PC-3 (cell line): ENCODE measurements around the gene RASD2. TPM values are rescaled to one million over a fixed set of nuclear protein-coding genes. Genes with fewer than 3 reads are reported as not detected.
A peak's percentile ranks its signal among the peaks of the same experiment; 100 is the strongest.

Experiments
- ATAC-seq: fragments of 200-7000 bp; cut with Tn5 transposase; 2 replicates; pipeline ENCODE4 v1.9.1; 2020; ENCODE audit warnings: mild to moderate bottlenecking, moderate library complexity
- BruUV-seq: library from RNA; stranded (reverse); fragments of 400-500 nt; replicated peaks from 2 replicates; lab custom pipeline; 2021; lab: Mats Ljungman, UMichigan
- CTCF ChIA-PET: fragments of 300-600 bp; sonication (Branson Sonifier 250); formaldehyde crosslinking; loops from one replicate; lab custom pipeline; 2022; ENCODE audit warnings: antibody characterized with exemption; lab: Charles Lee
- POLR2A ChIA-PET: fragments of 300-600 bp; sonication (Branson Sonifier 250); formaldehyde crosslinking; loops from one replicate; lab custom pipeline; 2022; ENCODE audit warnings: antibody characterized with exemption; ENCODE audit not compliant: unreplicated experiment; lab: Charles Lee
- DNase-seq: peaks from one replicate; pipeline ENCODE4 v3.0.0-alpha.2; 2015
- H2AFZ ChIP-seq: fragments of 300-600 bp; sonication (generic); 2 replicates; pipeline ENCODE4 v1.6.0; 2016; ENCODE audit warnings: antibody characterized with exemption, low read length
- H3F3A ChIP-seq: fragments of 300-600 bp; sonication (generic); one replicate; pipeline ENCODE4 v1.6.0; 2017; ENCODE audit warnings: antibody characterized with exemption, low read length, control low read depth, mild to moderate bottlenecking; ENCODE audit not compliant: unreplicated experiment
- H3K27ac ChIP-seq: fragments of 300-600 bp; sonication (generic); 2 replicates; pipeline ENCODE4 v1.5.1; 2016; ENCODE audit warnings: mild to moderate bottlenecking, low read length
- H3K27me3 ChIP-seq: fragments of 300-600 bp; sonication (generic); 2 replicates; pipeline ENCODE4 v1.6.1; 2016; ENCODE audit warnings: low read length, mixed read lengths
- H3K36me3 ChIP-seq: fragments of 300-600 bp; sonication (generic); 2 replicates; pipeline ENCODE4 v1.6.1; 2016; ENCODE audit warnings: low read depth, mixed run types, low read length, mixed read lengths
- H3K4me1 ChIP-seq: fragments of 300-600 bp; sonication (generic); 2 replicates; pipeline ENCODE4 v1.5.1; 2016; ENCODE audit warnings: low read length; ENCODE audit not compliant: insufficient read depth
- H3K4me2 ChIP-seq: fragments of 300-600 bp; sonication (generic); 2 replicates; pipeline ENCODE4 v1.6.0; 2016; ENCODE audit warnings: low read length
- H3K4me3 ChIP-seq: fragments of 300-600 bp; sonication (generic); 2 replicates; pipeline ENCODE4 v1.5.1; 2016; ENCODE audit warnings: mild to moderate bottlenecking, low read length, mixed read lengths
- H3K79me2 ChIP-seq: fragments of 300-600 bp; sonication (generic); 2 replicates; pipeline ENCODE4 v1.6.1; 2017; ENCODE audit warnings: low read length, mixed read lengths
- H3K9ac ChIP-seq: fragments of 300-600 bp; sonication (generic); 2 replicates; pipeline ENCODE4 v1.6.0; 2016; ENCODE audit warnings: mild to moderate bottlenecking, low read length
- H3K9me2 ChIP-seq: fragments of 300-600 bp; sonication (generic); replicated peaks from 2 replicates; pipeline ENCODE4 v1.6.1; 2016; ENCODE audit warnings: mixed run types, low read length, mixed read lengths
- H3K9me3 ChIP-seq: fragments of 300-600 bp; sonication (generic); 2 replicates; pipeline ENCODE4 v1.6.1; 2016; ENCODE audit warnings: low read length, mixed read lengths
- H4K20me1 ChIP-seq: fragments of 300-600 bp; sonication (generic); 2 replicates; pipeline ENCODE4 v1.6.1; 2016; ENCODE audit warnings: low read length, mixed read lengths
- CTCF ChIP-seq: fragments of 300-600 bp; sonication (generic); conservative IDR thresholded peaks from 2 replicates; pipeline ENCODE4 v1.5.1; 2017; ENCODE audit warnings: antibody characterized with exemption, low read depth, mild to moderate bottlenecking, low read length
- EZH2 ChIP-seq: fragments of 300-600 bp; sonication (generic); IDR thresholded peaks from one replicate; pipeline ENCODE4 v1.6.1; 2017; ENCODE audit warnings: antibody characterized with exemption, mild to moderate bottlenecking, low read length; ENCODE audit not compliant: unreplicated experiment
- EZH2phosphoT487 ChIP-seq: fragments of 300-600 bp; sonication (generic); IDR thresholded peaks from 2 replicates; pipeline ENCODE4 v1.6.1; 2018; ENCODE audit warnings: mild to moderate bottlenecking, antibody characterized with exemption, low read length, borderline replicate concordance
- intact Hi-C: fragments of 100-400 bp; cut with micrococcal nuclease; formaldehyde crosslinking; loops from 2 replicates; pipeline ENCODE4 v1.9.0; 2023
- total RNA-seq: library from RNA; depleted of rRNA; stranded (reverse); fragments of >200 nt; gene quantifications from 2 replicates; pipeline ENCODE4 v1.2.3, GENCODE V29; 2014

Gene RASD2
- total RNA-seq, 1 experiment from 2014 or later, result 0.07 TPM

GRCh38 chr22:35498026-35498800, 42.4 kb upstream of the RASD2 start:
- no peak overlapping the region for H3K27ac ChIP-seq
- intact Hi-C loops, result no loop called here
- no peaks in the 10 kb centered on the region for H3K27me3 ChIP-seq
- no peaks in the 10 kb centered on the region for H3K36me3 ChIP-seq
- no peaks in the 10 kb centered on the region for H3K9me2 ChIP-seq
- no peaks in the 10 kb centered on the region for H3K4me1 ChIP-seq
- peak overlapping the region; percentile 55 for H2AFZ ChIP-seq
- no peak overlapping the region for H3K9ac ChIP-seq
- H3F3A ChIP-seq, result no peaks in the 10 kb centered on the region
- H3K79me2 ChIP-seq, result no peaks in the 10 kb centered on the region
- H3K4me2 ChIP-seq, result peak overlapping the region; percentile 33
- DNase-seq (peak; percentile 19), ATAC-seq (no peak)
- peak overlapping the region; percentile 14 for H3K4me3 ChIP-seq
- TF ChIP-seq CTCF (no peak), EZH2phosphoT487 (no peak), EZH2 (no peak)
- no peaks in the 10 kb centered on the region for H3K9me3 ChIP-seq
- no TSS peak for BruUV-seq
- ChIA-PET CTCF (no interaction called here), POLR2A (no interaction called here)
- no peaks in the 10 kb centered on the region for H4K20me1 ChIP-seq

GRCh38 chr22:35502836-35503235, 37.8 kb upstream of the RASD2 start:
- TF ChIP-seq EZH2phosphoT487 (no peak), CTCF (no peak), EZH2 (no peak)
- Histone ChIP-seq H3K9ac (no peak overlapping the region), H3F3A (no peaks in the 10 kb centered on the region), H3K79me2 (no peaks in the 10 kb centered on the region), H3K36me3 (no peaks in the 10 kb centered on the region), H3K4me1 (peaks cover 19% of the 10 kb centered on the region), H3K27ac (no peak overlapping the region), H2AFZ (no peak overlapping the region), H3K9me2 (no peaks in the 10 kb centered on the region), H3K27me3 (no peaks in the 10 kb centered on the region), H3K4me2 (no peak overlapping the region), H4K20me1 (no peaks in the 10 kb centered on the region), H3K9me3 (no peaks in the 10 kb centered on the region), H3K4me3 (no peak overlapping the region)
- ATAC-seq, result no peak
- BruUV-seq, result no TSS peak
- ChIA-PET CTCF (no interaction called here), POLR2A (no interaction called here)
- no peak for DNase-seq
- intact Hi-C loops, result no loop called here

GRCh38 chr22:35505399-35506258, 35.0 kb upstream of the RASD2 start:
- Histone ChIP-seq H3K27me3 (no peaks in the 10 kb centered on the region), H3F3A (no peaks in the 10 kb centered on the region), H2AFZ (peak overlapping the region; percentile 71), H3K79me2 (no peaks in the 10 kb centered on the region), H3K4me3 (no peak overlapping the region), H4K20me1 (no peaks in the 10 kb centered on the region), H3K36me3 (no peaks in the 10 kb centered on the region), H3K9ac (no peak overlapping the region), H3K9me2 (no peaks in the 10 kb centered on the region), H3K4me1 (peaks cover 20% of the 10 kb centered on the region), H3K27ac (peak overlapping the region; percentile 42), H3K9me3 (no peaks in the 10 kb centered on the region), H3K4me2 (peak overlapping the region; percentile 57)
- intact Hi-C loops, result no loop called here
- TF ChIP-seq CTCF, result no peak
- no peak for TF ChIP-seq EZH2
- no peak for TF ChIP-seq EZH2phosphoT487
- no TSS peak for BruUV-seq
- CTCF ChIA-PET, result no interaction called here
- ATAC-seq (no peak), DNase-seq (no peak)
- POLR2A ChIA-PET, result no interaction called here
